ENCODE data around the gene CDK6.

GRCh38 chr7:92830532-92831110, 5.8 kb downstream of the CDK6 start:
- TF ChIP-seq, protein P1, sequence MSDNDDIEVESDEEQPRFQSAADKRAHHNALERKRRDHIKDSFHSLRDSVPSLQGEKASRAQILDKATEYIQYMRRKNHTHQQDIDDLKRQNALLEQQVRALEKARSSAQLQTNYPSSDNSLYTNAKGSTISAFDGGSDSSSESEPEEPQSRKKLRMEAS (IDR thresholded peaks at IDR 0.05; ENCODE audit: low read depth, low read length): no peak
- no peak for TF ChIP-seq POLR2A (IDR thresholded peaks at IDR 0.05; ENCODE audit: extremely low read depth, insufficient read length)
- TF ChIP-seq CTCF (IDR thresholded peaks at IDR 0.05; ENCODE audit: low read depth, low read length): no peak
- TF ChIP-seq MYC (IDR thresholded peaks at IDR 0.05; ENCODE audit: low read depth, low read length): no peak

Measured in NB4 (cell line).